Prostate gland (tissue), 2 donors: ENCODE results near the gene ZFP36L1.

ENCODE experiments used
- POLR2A ChIP-seq: fragments of 450-650 bp; IDR thresholded peaks from one replicate; pipeline ENCODE4 v1.6.1; 2016; ENCODE audit warnings: antibody characterized with exemption, mild to moderate bottlenecking
- POLR2AphosphoS5 ChIP-seq: sonication (generic); formaldehyde crosslinking; IDR thresholded peaks from one replicate; pipeline ENCODE4 v1.6.1; 2017; ENCODE audit warnings: antibody characterized with exemption
- TF ChIP-seq, protein P1 (sequence below), 4 experiments: fragments of 200-600 bp in 2 of 4; fragments of 450-650 bp in 2 of 4; sonication (generic) in 2 of 4; IDR thresholded peaks; 1 replicate in 3 of 4; 2 replicates in 1 of 4; pipeline ENCODE4 v1.5.1; 2016 to 2019; ENCODE audit warnings: antibody characterized with exemption in 4 of 4, mild to moderate bottlenecking in 2 of 4, moderate library complexity in 2 of 4

GRCh38 chr14:68771631-68772030 lies 21.2 kb downstream of the ZFP36L1 start:
- TF ChIP-seq, protein P1, sequence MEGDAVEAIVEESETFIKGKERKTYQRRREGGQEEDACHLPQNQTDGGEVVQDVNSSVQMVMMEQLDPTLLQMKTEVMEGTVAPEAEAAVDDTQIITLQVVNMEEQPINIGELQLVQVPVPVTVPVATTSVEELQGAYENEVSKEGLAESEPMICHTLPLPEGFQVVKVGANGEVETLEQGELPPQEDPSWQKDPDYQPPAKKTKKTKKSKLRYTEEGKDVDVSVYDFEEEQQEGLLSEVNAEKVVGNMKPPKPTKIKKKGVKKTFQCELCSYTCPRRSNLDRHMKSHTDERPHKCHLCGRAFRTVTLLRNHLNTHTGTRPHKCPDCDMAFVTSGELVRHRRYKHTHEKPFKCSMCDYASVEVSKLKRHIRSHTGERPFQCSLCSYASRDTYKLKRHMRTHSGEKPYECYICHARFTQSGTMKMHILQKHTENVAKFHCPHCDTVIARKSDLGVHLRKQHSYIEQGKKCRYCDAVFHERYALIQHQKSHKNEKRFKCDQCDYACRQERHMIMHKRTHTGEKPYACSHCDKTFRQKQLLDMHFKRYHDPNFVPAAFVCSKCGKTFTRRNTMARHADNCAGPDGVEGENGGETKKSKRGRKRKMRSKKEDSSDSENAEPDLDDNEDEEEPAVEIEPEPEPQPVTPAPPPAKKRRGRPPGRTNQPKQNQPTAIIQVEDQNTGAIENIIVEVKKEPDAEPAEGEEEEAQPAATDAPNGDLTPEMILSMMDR (IDR thresholded peaks at IDR 0.05) = no peak
- TF ChIP-seq POLR2AphosphoS5 (peak; percentile 25), POLR2A (no peak)
